Right lobe of liver (tissue), 4 donors: ENCODE measurements around the gene LRRC34.

Experiments used
- POLR2A ChIP-seq: fragments of 450-650 bp; IDR thresholded peaks from one replicate; pipeline ENCODE4 v1.6.1; 2017; ENCODE audit warnings: antibody characterized with exemption, mild to moderate bottlenecking
- TF ChIP-seq, protein P1 (sequence below), 4 donors: fragments of 200-600 bp in 3 of 4; fragments of 450-650 bp in 1 of 4; IDR thresholded peaks; one replicate each; pipeline versions ENCODE4 v1.5.1 to v1.8.0; 2016 to 2022; ENCODE audit warnings: antibody characterized with exemption in 4 of 4, mild to moderate bottlenecking in 2 of 4
- donor health status: DM: no; HTN: no; CAD: no.
- donor health status: DM: no; HTN: no; CAD: no.
- donor health status: DM: no; HTN: yes; CAD: no.

DNA sequence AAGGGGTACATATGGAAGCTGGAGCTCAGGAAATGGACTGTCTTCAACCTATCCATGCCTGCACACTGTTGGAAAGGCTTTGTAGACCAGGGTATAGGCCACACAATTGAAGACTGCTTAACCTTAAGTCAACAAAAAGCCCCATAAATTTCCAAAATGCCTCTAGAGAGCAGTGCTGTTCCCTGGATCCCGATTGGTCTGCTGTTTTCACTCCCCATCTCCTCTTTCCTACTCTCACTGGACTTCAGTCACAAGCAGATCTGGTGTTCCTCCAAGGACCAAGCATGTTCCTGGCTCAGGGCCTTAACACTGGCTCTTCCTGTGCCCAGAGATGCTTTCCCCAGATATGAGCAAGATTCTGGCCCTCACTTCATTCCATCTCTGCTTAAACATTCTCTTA lies 22.8 kb upstream of the LRRC34 start:
- TF ChIP-seq, protein P1, sequence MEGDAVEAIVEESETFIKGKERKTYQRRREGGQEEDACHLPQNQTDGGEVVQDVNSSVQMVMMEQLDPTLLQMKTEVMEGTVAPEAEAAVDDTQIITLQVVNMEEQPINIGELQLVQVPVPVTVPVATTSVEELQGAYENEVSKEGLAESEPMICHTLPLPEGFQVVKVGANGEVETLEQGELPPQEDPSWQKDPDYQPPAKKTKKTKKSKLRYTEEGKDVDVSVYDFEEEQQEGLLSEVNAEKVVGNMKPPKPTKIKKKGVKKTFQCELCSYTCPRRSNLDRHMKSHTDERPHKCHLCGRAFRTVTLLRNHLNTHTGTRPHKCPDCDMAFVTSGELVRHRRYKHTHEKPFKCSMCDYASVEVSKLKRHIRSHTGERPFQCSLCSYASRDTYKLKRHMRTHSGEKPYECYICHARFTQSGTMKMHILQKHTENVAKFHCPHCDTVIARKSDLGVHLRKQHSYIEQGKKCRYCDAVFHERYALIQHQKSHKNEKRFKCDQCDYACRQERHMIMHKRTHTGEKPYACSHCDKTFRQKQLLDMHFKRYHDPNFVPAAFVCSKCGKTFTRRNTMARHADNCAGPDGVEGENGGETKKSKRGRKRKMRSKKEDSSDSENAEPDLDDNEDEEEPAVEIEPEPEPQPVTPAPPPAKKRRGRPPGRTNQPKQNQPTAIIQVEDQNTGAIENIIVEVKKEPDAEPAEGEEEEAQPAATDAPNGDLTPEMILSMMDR (IDR thresholded peaks at IDR 0.05), result no peak
- TF ChIP-seq POLR2A, result no peak
